Stimulated activated CD4-positive, alpha-beta T cell treated with anti-CD3 and anti-CD28 coated beads, Interleukin-1b, Interleukin-23, amount 100 ng/mL, for 4 hours (primary cell): ENCODE data around the gene CAMP.
"Not testable (repeated sequence)": the region's sequence is repeated elsewhere in the genome, so short reads cannot be mapped to it uniquely, and the experiment has no call there.

ENCODE experiments used
- DNase-seq, 2 donors: peaks; one replicate each; pipeline ENCODE4 v3.0.0-alpha.2; 2020; ENCODE audit warnings: low read depth in 2 of 2

Gene CAMP, protein sequence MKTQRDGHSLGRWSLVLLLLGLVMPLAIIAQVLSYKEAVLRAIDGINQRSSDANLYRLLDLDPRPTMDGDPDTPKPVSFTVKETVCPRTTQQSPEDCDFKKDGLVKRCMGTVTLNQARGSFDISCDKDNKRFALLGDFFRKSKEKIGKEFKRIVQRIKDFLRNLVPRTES

GRCh38 chr3:48222616-48223513, at the start of gene CAMP:
CAMP (plus strand) TSS chr3:48223495; CDS start chr3:48223512, 17 bp downstream.
- DNase-seq = no peak

- no peak for DNase-seq
These were observed 45.2 kb upstream of the CAMP start for GRCh38 chr3:48178072-48178471.

DNA sequence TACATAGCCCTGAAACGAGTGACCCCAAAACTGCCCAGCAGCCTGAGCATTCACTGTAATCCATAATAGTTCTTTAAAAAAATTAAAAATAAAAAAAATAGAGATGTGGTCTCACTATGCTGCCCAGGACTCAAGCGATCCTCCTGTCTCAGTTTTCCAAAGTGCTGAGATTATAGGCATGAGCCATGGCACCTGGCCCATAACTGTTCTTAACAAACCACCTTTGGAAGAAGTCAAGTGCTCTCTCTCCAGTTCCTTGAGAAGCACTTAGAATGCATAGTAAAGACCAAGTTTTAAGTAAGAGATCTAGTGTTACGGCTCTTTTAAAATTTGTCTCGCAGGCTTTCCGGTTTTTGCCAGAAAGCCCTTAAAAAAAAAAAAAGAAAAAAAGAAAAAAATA, 43.3 kb upstream of the CAMP start:
- DNase-seq = no peak

DNA sequence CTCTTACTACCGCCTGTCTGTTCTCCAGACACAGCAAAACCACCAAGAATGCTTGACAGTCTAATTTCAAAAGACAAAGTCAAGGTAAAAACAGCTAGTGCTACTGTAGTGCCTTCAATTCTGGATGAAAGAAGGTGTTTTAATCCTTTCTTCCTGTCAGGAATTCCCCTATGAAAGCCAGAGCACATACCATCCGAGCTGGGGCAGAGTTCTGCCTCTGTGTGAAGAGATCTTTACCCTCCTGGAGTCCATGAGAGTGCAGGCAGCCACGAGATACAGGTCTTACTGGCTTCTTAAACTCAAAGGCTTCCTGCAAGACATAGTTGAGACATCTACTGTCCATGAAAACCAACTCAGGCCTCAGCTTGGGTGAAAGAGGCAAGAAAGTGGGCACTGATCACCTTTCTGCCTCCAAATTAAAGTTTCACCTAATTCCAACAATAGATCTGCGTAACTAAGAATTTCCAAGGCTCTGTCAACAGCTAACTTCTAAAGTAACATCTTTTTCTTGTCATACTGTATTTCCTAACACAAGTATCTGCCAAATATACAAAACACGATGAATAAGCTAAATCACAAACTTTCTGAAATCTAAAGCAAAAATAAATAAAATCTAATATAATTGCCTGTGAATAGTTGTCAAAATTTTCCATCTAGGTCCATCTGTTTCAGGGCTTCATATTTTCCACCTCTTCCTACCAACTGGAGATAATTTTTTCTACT, 42.6 kb upstream of the CAMP start:
- DNase-seq = no peak

GRCh38 chr3:48184299-48184698, 39.0 kb upstream of the CAMP start:
- DNase-seq = no peak

GRCh38 chr3:48185129-48185528, 38.2 kb upstream of the CAMP start:
- DNase-seq = no peak

DNA sequence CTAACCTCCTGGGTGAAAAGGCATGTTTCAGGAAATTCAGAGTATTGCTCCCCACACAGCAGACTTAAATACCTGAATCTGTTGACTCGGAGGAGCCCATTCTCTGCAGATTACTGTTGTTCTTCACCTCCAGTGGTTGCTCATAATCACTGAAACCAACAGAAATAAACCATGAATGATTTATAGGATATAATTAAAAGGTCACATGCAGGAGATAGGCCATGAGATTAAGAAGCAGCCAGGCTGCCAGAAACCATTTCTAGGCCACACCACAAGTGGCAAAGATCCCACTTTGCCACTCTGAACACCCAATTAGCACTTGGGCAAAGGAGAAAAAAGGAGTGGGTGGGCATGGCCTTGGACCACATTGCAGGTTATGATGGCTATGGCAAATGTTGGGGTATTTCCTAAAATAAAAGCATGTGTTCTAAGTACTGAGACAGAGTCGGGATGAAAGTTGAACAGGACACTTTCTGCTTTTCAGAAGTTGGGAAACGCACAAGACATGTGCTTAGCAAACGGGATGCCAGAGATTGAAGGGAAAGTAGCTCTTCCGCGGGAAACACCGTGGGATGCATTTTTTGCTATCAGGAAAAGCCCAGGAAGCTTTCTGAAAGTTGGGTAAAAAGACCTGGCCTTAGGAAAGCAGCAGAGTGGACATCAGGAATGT, 36.5 kb upstream of the CAMP start:
- DNase-seq = no peak

DNA sequence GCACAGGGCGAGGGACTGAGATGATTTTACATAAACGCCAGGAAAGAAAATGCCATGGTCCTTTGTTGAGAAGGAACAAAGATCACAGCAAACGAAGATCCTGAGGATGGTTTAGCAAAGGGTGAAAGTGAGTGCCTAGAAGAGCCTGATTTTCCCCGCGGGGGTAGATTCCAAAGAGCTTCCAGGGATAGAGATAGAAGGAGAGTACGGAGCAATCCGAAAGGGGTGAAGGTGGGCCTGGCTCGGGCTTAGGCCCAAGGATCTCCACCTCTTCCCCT, 36.1 kb upstream of the CAMP start:
- DNase-seq = no peak

GRCh38 chr3:48187579-48188265, 35.6 kb upstream of the CAMP start:
- peak in 1 of 2 donors; percentile 28 for DNase-seq

DNA sequence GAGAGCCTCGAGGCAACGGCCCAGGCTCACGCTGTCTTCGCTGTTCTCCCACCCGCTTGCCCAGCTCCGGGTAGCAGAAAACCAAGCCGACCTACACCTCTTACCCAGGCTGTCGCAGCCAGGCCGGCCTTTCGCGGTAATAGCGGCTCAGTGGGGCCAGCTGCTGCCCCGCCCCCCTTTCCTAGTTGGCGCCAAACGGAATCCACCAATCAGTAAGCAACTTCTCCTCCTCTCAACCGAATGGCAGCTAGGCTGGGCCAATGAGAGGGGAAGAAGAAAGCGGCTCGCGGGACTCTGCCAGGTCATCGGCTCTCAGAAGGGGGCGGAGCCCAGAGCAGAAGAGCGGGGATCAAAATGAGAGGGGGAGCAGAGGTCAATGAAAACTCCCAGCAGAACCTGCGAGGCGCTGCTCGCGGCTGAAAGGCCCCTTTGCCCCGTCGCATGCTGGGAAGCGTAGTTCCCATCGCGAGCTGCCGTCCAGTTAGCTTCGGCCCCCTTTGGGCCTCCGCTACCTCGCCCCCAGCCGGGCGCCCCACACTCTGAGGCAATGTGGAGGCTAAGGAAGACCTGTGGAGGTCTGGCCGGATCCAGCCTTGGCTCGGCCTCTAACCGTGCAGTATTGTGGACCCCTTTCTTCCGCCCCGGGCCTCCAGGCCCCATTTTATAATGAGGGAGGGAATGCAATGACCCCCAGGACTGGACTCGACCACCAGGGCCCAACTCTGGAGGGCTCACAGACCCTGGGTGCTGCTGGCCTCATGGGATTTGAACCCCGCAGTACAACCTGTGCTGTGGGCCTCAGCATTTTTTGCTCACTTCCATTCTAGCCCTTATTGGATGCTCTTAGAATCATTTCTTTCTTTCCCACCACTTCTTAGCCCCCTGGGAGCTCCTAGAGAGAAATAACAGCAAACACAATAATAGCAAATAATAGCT, 34.8 kb upstream of the CAMP start, which contains the start of gene CDC25A:
Gene CDC25A (minus strand): TSS at position 152 of the 936 bp plus-strand sequence. CDS start 470 bp downstream, outside the sequence.
- peak; percentile 79 to 85 for DNase-seq

GRCh38 chr3:48189321-48189720, 34.0 kb upstream of the CAMP start:
- no peak for DNase-seq

DNA sequence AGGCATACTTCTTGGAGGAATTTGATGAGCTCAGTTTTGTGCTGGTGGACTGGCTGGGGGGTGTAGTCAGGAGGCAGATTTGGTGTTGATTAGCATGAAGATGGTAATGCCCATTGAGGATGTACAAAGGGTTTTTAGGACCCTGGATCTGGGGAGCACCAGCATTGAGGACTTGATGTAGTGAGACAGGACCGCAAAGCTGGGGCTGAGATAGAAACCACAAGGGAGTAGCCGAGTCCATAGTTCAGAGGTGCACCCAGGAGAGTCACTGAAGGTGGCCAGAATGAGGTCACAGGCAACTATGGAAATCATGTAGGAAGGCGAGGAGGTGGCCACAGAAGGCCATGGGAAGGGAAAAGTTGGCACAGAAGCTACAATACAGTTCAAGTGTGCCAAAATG, 32.4 kb upstream of the CAMP start:
- DNase-seq = no peak

GRCh38 chr3:48194446-48195071, 28.7 kb upstream of the CAMP start:
- DNase-seq = no peak

- no peak for DNase-seq
These were observed 26.7 kb upstream of the CAMP start for GRCh38 chr3:48196611-48197010.

DNA sequence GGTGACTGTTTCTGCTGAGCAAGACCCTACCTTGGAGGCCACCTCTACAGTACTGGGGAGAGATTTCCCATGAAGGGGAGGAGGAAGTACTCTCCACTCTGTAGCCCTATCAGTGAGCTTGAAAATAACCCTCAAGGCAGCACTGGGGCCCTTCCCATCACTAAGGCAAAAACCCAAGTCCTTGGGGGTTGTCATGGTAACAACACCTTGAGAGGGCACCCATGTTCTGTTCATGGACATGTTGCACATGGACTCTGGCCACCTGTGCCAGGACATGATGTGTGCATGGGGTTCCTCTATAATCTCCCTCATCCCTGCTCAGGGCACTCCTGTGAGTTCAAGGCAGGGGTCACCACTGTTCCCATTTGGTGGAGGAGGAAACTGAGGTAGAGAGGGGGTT, 24.2 kb upstream of the CAMP start:
- DNase-seq = no peak

DNA sequence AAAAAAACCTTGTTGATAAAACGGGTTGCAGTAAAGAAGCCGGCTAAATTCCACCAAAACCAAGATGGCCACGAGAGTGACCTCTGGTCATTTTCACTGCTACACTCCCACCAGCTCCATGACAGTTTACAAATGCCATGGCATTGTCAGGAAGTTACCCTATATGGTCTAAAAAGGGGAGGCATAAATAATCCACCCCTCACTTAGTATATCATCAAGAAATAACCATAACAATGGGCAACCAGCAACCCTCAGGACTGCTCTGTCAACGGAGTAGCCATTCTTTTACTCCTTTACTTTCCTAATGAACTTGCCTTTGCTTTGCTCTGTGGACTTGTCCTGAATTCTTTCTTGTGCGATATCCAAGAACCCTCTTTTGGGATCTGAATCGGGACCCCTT, 20.7 kb upstream of the CAMP start:
- DNase-seq = no peak

DNA sequence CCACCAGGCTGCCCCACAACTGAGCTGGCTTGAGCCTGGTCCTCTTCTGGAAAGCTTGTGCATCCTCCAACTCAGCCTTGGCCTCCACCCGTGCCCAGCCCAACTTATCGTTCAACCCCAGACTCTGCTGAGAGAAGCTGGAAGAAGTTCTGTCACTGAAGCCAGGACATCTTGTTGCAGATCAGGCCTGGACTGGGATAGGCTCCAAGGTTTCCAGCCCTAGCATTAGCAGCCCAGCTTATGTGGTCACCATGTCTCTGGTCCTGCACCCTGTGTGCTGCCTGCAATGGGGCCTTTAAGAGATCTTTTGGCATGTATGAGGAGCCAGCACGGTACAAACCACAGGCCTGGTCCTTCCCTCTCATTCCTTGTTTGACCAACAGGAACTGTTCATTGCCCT, 15.2 kb upstream of the CAMP start:
- no peak for DNase-seq

- DNase-seq = no peak
These were observed 13.8 kb upstream of the CAMP start for GRCh38 chr3:48209445-48209844.

- not testable (repeated sequence) for DNase-seq
These were observed 12.8 kb upstream of the CAMP start for GRCh38 chr3:48210534-48210933.

- DNase-seq = not testable (repeated sequence)
These were observed 11.5 kb upstream of the CAMP start for GRCh38 chr3:48211776-48212175.
